Effector CD4-positive, alpha-beta T cell (primary cell): ENCODE measurements around the gene PGAM4.
"Not testable (repeated sequence)": the region's sequence is repeated elsewhere in the genome, so short reads cannot be mapped to it uniquely, and the experiment has no call there.

Source experiments
- DNase-seq: peaks from one replicate; pipeline ENCODE4 v3.0.0-alpha.2; 2020

The PGAM4 gene

DNA sequence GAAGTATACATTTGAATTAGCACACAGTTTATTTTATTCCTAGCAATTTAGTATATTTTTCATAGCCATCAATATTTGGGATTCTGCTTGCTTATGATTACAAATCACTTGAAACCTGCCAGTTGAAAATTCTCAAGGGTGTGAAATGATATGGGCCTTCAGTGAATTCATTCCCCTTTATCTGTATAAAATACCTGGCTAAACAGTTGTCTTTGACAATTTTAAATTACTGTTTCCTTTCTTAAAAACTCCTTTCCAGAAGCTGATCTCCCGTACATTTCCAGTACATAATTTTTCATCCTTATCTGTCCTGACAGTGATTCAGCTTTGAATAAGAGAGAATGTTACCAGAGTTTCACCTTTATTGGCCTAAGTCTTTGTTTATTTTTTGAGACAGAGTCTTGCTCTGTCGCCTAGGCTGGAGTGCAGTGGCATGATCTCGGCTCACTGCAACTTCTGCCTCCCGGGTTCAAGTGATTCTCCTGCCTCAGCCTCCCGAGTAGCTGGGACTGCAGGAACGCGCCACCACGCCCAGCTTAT is 45.0 kb downstream of the PGAM4 start:
- no peak for DNase-seq

- no peak for DNase-seq
Measured at GRCh38 chrX:77922787-77923186, 46.7 kb downstream of the PGAM4 start.

DNA sequence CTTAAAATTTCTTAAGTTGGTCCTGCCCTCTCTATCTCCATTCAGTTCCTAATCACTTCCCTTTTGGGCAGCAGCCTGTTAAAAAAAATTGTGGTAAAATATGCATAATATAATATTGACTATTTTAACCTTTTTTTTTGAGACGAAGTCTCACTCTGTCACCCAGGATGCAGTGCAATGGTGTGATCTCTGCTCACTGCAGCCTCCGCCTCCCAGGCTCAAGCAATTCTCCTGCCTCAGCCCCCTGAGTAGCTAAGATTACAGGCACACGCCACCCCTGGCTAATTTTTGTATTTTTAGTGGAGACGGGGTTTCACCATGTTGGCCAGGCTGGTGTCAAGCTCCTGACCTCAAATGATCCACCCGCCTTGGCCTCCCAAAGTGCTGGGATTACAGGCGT is 50.1 kb downstream of the PGAM4 start:
- not testable (repeated sequence) for DNase-seq

- DNase-seq: no peak
Measured at GRCh38 chrX:77918568-77918967, 50.9 kb downstream of the PGAM4 start.
